Ovary (tissue), 3 donors: ENCODE measurements around the gene CDHR3.

Experiments used
- EP300 ChIP-seq: sonication (generic); formaldehyde crosslinking; IDR thresholded peaks from one replicate; pipeline ENCODE4 v1.6.1; 2017; ENCODE audit warnings: antibody characterized with exemption
- POLR2A ChIP-seq: fragments of 450-650 bp; IDR thresholded peaks from one replicate; pipeline ENCODE4 v1.6.1; 2017; ENCODE audit warnings: antibody characterized with exemption, mild to moderate bottlenecking, moderate library complexity
- TF ChIP-seq, protein P1 (sequence below), 3 donors: fragments of 450-650 bp in 2 of 3; fragments of 200-600 bp in 1 of 3; IDR thresholded peaks; one replicate each; pipeline versions ENCODE4 v1.5.1 to v1.8.0; 2016 to 2022; ENCODE audit warnings: antibody characterized with exemption in 3 of 3, mild to moderate bottlenecking in 1 of 3
- donor health status: DM: no; HTN: no; CAD: no.

DNA sequence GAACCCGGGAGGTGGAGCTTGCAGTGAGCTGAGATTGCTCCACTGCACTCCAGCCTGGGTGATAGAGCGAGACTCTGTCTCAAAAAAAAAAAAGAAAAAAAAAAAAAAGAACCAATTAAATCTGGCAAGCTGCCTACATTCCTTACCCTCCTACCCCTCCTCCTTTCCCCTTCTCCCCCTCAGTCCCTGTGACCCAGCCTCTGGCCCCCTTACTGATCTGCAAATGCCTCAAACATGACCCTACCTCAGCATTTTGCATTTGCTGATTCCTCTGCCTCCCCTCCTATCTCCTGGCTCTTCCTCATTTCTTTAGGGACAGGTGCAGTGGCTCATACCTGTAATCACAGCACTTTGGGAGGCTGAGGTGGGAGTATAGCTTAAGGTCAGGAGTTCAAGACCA, 19.3 kb downstream of the CDHR3 start:
- TF ChIP-seq POLR2A (no peak), EP300 (no peak)
- TF ChIP-seq, protein P1, sequence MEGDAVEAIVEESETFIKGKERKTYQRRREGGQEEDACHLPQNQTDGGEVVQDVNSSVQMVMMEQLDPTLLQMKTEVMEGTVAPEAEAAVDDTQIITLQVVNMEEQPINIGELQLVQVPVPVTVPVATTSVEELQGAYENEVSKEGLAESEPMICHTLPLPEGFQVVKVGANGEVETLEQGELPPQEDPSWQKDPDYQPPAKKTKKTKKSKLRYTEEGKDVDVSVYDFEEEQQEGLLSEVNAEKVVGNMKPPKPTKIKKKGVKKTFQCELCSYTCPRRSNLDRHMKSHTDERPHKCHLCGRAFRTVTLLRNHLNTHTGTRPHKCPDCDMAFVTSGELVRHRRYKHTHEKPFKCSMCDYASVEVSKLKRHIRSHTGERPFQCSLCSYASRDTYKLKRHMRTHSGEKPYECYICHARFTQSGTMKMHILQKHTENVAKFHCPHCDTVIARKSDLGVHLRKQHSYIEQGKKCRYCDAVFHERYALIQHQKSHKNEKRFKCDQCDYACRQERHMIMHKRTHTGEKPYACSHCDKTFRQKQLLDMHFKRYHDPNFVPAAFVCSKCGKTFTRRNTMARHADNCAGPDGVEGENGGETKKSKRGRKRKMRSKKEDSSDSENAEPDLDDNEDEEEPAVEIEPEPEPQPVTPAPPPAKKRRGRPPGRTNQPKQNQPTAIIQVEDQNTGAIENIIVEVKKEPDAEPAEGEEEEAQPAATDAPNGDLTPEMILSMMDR (IDR thresholded peaks at IDR 0.05): no peak
